ENCODE data around the gene PGAP2.

- TF ChIP-seq POLR2A (IDR thresholded peaks at IDR 0.05; ENCODE audit: low read depth, low read length), result no peak
- no peak for TF ChIP-seq POLR2AphosphoS5 (IDR thresholded peaks at IDR 0.05; ENCODE audit: low read depth, low read length)
- no peak for TF ChIP-seq TAF1 (IDR thresholded peaks at IDR 0.05; ENCODE audit: low read depth, low read length)
- TF ChIP-seq SPI1 (IDR thresholded peaks at IDR 0.05; ENCODE audit: low read depth, low read length), result peak; percentile 36; the same call in 1 of the 2 replicates
- TF ChIP-seq POU2F2 (IDR thresholded peaks at IDR 0.05; ENCODE audit: low read depth, low read length), result no peak
These were observed 24.7 kb upstream of the PGAP2 start for GRCh38 chr11:3783611-3784010.
